HepG2 (cell line): ENCODE results near the gene TM4SF1. TPM values are rescaled to one million over a fixed set of nuclear protein-coding genes. Genes with fewer than 3 reads are reported as not detected.
A peak's percentile ranks its signal among the peaks of the same experiment; 100 is the strongest.

Experiments
- ARNT ChIP-seq: fragments of 450-650 bp; IDR thresholded peaks from 2 replicates; pipeline ENCODE4 v1.6.1; 2017
- BHLHE40 ChIP-seq: IDR thresholded peaks from 2 replicates; pipeline ENCODE4 v1.6.1; 2011; ENCODE audit warnings: low read length, improper control_type of control experiment
- CEBPB ChIP-seq: IDR thresholded peaks from 2 replicates; pipeline ENCODE4 v1.6.1; 2011; ENCODE audit warnings: low read depth, low read length, improper control_type of control experiment, borderline replicate concordance
- FOXP1 ChIP-seq, 2 experiments: fragments of 450-650 bp in 1 of 2; IDR thresholded peaks; 2 replicates each; pipeline ENCODE4 v1.6.1; 2017 to 2018; ENCODE audit warnings: antibody characterized with exemption in 1 of 2
- HNRNPLL ChIP-seq: fragments of 200-400 bp; formaldehyde crosslinking; IDR thresholded peaks from 2 replicates; pipeline ENCODE4 v1.6.1; 2017; ENCODE audit warnings: mild to moderate bottlenecking, low read depth, low read length; ENCODE audit not compliant: poor library complexity, severe bottlenecking
- KAT2B ChIP-seq: fragments of 150-350 bp; IDR thresholded peaks from 2 replicates; pipeline ENCODE4 v1.6.1; 2014; ENCODE audit warnings: low read depth, low read length, borderline replicate concordance
- MAZ ChIP-seq, 2 experiments: sonication (generic) in 1 of 2; formaldehyde crosslinking in 1 of 2; IDR thresholded peaks; 2 replicates each; pipeline versions ENCODE4 v1.5.0 to v1.6.1; 2012 to 2020; ENCODE audit warnings: low read depth in 2 of 2, mild to moderate bottlenecking in 2 of 2, borderline replicate concordance in 1 of 2, improper control_type of control experiment in 1 of 2, low read length in 1 of 2, missing genetic modification reagents in 1 of 2, moderate library complexity in 1 of 2
- MXD1 ChIP-seq: sonication (generic); formaldehyde crosslinking; IDR thresholded peaks from 2 replicates; pipeline ENCODE4 v1.4.0; 2020; ENCODE audit warnings: mild to moderate bottlenecking, missing genetic modification reagents
- NR3C1 ChIP-seq: sonication (generic); formaldehyde crosslinking; IDR thresholded peaks from 2 replicates; pipeline ENCODE4 v1.4.0; 2020; ENCODE audit warnings: missing genetic modification reagents
- RBFOX2 ChIP-seq: fragments of 200-400 bp; formaldehyde crosslinking; IDR thresholded peaks from 2 replicates; pipeline ENCODE4 v1.6.1; 2017; ENCODE audit warnings: low read depth, mild to moderate bottlenecking, low read length
- RXRB ChIP-seq: IDR thresholded peaks from 2 replicates; pipeline ENCODE4 v1.6.1; 2016; ENCODE audit warnings: borderline replicate concordance, missing genetic modification reagents, missing compliant biosample characterization
- SAP130 ChIP-seq: IDR thresholded peaks from 2 replicates; pipeline ENCODE4 v1.6.1; 2016; ENCODE audit warnings: low read depth
- SMAD3 ChIP-seq: sonication (generic); formaldehyde crosslinking; IDR thresholded peaks from 2 replicates; pipeline ENCODE4 v1.4.0; 2020; ENCODE audit warnings: missing genetic modification reagents
- SP5 ChIP-seq: IDR thresholded peaks from 2 replicates; pipeline ENCODE4 v1.6.1; 2016; ENCODE audit warnings: low read depth, borderline replicate concordance
- TRIM24 ChIP-seq: sonication (generic); formaldehyde crosslinking; IDR thresholded peaks from 2 replicates; pipeline ENCODE4 v1.8.0; 2022; ENCODE audit warnings: mild to moderate bottlenecking, missing genetic modification reagents
- ZFP41 ChIP-seq: sonication (generic); formaldehyde crosslinking; IDR thresholded peaks from 2 replicates; pipeline ENCODE4 v1.4.0; 2020; ENCODE audit warnings: mild to moderate bottlenecking, missing genetic modification reagents, borderline replicate concordance
- ZFYVE20 ChIP-seq: sonication (generic); formaldehyde crosslinking; IDR thresholded peaks from 2 replicates; pipeline ENCODE4 v1.8.0; 2023; ENCODE audit warnings: low read depth, mild to moderate bottlenecking, moderate library complexity, missing genetic modification reagents, borderline replicate concordance
- ZNF33A ChIP-seq: sonication (generic); formaldehyde crosslinking; IDR thresholded peaks from 2 replicates; pipeline ENCODE4 v1.5.1; 2020; ENCODE audit warnings: missing genetic modification reagents, mild to moderate bottlenecking, moderate library complexity, borderline replicate concordance
- ZNF713 ChIP-seq: sonication (generic); formaldehyde crosslinking; IDR thresholded peaks from 2 replicates; pipeline ENCODE4 v1.4.0; 2020; ENCODE audit warnings: mild to moderate bottlenecking, missing genetic modification reagents
- ZNF775 ChIP-seq: sonication (generic); formaldehyde crosslinking; IDR thresholded peaks from 2 replicates; pipeline ENCODE4 v1.4.0; 2020; ENCODE audit warnings: missing genetic modification reagents, mild to moderate bottlenecking, moderate library complexity, borderline replicate concordance
- polyA plus RNA-seq, 8 experiments: library from polyadenylated mRNA; depleted of rRNA in 3 of 8; stranded (reverse) in 7 of 8; unstranded in 1 of 8; fragments of >200 nt; fragmentation: Illumina TruSeq in 4 of 8; extraction: Trizol in 4 of 8; gene quantifications; 2 replicates each; pipeline versions ENCODE4 v1.2.1 to v1.2.3, GENCODE V29; 2011 to 2016; ENCODE audit warnings: low read depth in 4 of 8, missing spikeins in 1 of 8, mixed read lengths in 1 of 8; ENCODE audit not compliant: insufficient read depth in 1 of 8
- total RNA-seq, 5 experiments: library from RNA; depleted of rRNA; stranded (reverse); fragments of >200 nt; fragmentation: Illumina TruSeq; extraction: Trizol; gene quantifications; 2 replicates each; pipeline ENCODE4 v1.2.3, GENCODE V29; 2016; ENCODE audit warnings: low read depth in 1 of 5
- TF ChIP-seq, protein P1 (sequence below): sonication (generic); formaldehyde crosslinking; IDR thresholded peaks from 2 replicates; pipeline ENCODE4 v1.8.1; 2023; ENCODE audit warnings: mild to moderate bottlenecking, missing genetic modification reagents
- TF ChIP-seq, protein P2 (sequence below): sonication (generic); formaldehyde crosslinking; IDR thresholded peaks from 2 replicates; pipeline ENCODE4 v1.8.1; 2023; ENCODE audit warnings: mild to moderate bottlenecking, moderate library complexity, missing genetic modification reagents

The TM4SF1 gene
- total and polyA plus RNA-seq, 2 of the 13 experiments (the other 11 are each of a cell fraction or from before 2014, with no cell fraction given) = 431 to 1,359 TPM

GRCh38 chr3:149373235-149374125 lies 4.0 kb downstream of the TM4SF1 start (continued):
- TF ChIP-seq, protein P1, sequence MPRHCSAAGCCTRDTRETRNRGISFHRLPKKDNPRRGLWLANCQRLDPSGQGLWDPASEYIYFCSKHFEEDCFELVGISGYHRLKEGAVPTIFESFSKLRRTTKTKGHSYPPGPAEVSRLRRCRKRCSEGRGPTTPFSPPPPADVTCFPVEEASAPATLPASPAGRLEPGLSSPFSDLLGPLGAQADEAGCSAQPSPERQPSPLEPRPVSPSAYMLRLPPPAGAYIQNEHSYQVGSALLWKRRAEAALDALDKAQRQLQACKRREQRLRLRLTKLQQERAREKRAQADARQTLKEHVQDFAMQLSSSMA (CRISPR knock-in tag) = no peak
- TF ChIP-seq KAT2B (no peak), ARNT (no peak), FOXP1 (IDR thresholded peaks at IDR 0.05) (no peak), FOXP1 (CRISPR knock-in tag; IDR thresholded peaks at IDR 0.05) (peak; percentile 40; the same call in 1 of the 2 replicates), NR3C1 (CRISPR knock-in tag) (no peak), SP5 (peak; percentile 50; the same call in 1 of the 2 replicates), ZNF713 (CRISPR knock-in tag) (no peak), SMAD3 (CRISPR knock-in tag) (0 out of 2 replicates have a peak, but pooled peaks have one; percentile 46), TRIM24 (CRISPR knock-in tag) (no peak), HNRNPLL (no peak), CEBPB (peak; percentile 91), ZNF33A (CRISPR knock-in tag) (no peak), MXD1 (CRISPR knock-in tag) (no peak), RXRB (peak; percentile 32; the same call in 1 of the 2 replicates), BHLHE40 (no peak), RBFOX2 (peak; percentile 66), ZFYVE20 (CRISPR knock-in tag) (no peak), ZNF775 (CRISPR knock-in tag) (no peak), MAZ (IDR thresholded peaks at IDR 0.05; ENCODE audit: borderline replicate concordance, low read depth, low read length) (no peak), MAZ (CRISPR knock-in tag; IDR thresholded peaks at IDR 0.05; ENCODE audit: low read depth) (no peak), SAP130 (CRISPR knock-in tag) (peak; percentile 36; the same call in 1 of the 2 replicates), ZFP41 (CRISPR knock-in tag) (no peak)
- TF ChIP-seq, protein P2, sequence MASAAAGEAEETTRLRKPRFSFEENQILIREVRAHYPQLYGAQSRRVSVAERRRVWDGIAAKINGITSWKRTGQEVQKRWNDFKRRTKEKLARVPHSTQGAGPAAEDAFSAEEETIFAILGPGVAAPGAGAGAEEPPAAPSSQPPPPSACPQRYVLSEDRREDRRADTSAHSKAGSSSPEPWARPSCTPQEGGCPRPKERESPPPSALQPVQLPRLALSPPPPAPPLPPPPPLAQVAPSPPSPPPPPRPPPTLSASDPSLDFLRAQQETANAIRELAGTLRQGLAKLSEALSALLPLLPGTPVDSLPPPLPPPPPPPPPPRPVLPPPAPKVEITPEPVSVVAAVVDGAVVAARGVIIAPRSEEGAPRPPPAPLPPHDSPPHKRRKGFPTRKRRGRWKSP (CRISPR knock-in tag) = no peak
